GM12874 (cell line): ENCODE results near the gene TMTC3.

Source experiments
- CTCF ChIP-seq: IDR thresholded peaks from 2 replicates; pipeline ENCODE4 v1.5.1; 2011; ENCODE audit warnings: low read depth, mild to moderate bottlenecking, control low read depth, low read length, moderate library complexity; ENCODE audit not compliant: insufficient read depth

The TMTC3 gene

DNA sequence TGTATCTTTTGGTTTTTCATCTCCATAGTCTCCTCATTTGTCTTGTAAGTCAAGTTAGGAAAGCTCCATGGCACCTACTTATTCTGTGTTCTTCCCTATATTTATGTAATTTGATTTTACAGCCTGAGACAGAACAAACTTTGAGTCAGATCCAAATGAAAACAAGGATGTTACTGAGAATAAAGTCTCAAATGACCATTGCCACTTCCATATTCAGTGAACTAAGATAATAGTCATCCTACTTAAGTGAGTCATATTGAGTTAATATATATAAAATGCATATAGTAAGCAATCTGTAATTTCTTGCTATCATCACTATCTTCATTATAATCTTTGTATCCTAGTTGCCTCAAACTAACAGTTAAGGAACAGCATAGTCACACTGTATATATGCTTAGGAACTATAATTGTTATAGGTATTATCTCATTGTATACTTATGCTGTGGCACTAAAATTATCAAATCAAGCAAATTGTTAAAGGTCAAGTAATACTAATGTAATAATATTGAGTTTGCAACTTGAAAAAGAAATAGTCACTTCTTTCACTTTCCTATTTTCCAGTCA is 30.8 kb downstream of the TMTC3 start:
- TF ChIP-seq CTCF = no peak

GRCh38 chr12:88175544-88175943 is 33.4 kb downstream of the TMTC3 start:
- TF ChIP-seq CTCF = no peak

DNA sequence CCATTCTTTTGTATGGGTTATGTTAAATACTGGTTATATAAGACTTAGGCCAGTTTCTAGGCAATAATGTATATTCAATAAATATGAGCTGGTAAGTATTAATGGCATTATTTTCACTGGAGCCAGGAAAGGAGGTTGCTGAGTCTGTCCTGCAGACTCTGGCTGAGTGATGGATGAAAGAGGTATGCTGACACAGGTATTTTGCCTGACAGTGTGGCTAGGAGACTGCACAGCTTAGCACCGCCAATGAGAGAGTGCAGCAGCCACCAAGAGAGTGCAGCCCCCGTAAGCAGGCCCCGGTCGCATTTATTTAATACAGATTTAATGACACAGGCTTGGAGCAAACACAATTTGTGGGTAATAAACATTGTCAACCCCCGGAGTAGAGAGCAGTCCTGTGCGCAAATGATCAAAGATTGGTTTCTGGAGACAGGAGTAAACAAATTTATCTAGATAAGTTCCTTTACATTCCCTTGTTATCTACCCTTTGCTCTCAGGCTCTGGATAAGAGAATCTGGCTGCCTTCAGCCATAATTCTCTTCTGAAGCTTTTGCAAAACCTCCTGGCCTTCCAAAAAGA is 37.4 kb downstream of the TMTC3 start:
- TF ChIP-seq CTCF = no peak

GRCh38 chr12:88181881-88182280 is 39.8 kb downstream of the TMTC3 start:
- no peak for TF ChIP-seq CTCF

DNA sequence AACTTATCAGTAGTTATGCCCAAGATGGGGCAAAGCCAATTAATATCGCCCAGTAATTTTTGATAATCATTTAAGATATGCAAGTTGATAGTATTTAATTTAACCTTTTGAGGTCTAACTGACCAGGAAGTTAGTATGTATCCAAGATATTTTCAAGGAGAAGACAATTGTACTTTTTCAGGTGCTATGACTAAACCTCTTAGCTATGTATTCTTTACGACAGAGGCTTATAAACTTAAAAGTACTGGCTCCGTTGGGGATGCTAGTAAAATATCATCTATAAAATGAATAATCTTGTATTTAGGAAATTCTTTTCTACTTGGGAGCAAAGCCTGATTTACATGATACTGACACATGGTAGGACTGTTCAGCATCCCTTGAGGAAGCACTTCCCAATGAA is 40.3 kb downstream of the TMTC3 start:
- no peak for TF ChIP-seq CTCF

DNA sequence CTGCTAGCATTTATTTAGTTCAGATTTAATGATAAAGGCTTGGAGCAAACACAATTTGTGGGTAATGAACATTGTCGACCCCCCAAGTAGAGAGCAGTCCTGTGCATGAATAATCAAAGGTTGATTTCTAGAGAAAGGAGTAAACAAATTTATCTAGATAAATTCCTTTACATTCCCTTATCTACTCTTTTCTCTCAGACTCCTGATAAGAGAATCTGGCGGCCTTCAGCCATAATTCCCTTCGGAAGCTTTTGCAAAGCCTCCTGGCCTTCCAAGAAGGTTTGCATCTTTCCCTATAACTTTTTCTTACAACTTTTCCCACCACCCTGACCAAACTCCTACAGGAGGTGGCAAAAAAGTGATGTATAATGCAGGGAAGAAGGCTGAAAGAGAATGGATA is 42.1 kb downstream of the TMTC3 start:
- TF ChIP-seq CTCF = no peak

DNA sequence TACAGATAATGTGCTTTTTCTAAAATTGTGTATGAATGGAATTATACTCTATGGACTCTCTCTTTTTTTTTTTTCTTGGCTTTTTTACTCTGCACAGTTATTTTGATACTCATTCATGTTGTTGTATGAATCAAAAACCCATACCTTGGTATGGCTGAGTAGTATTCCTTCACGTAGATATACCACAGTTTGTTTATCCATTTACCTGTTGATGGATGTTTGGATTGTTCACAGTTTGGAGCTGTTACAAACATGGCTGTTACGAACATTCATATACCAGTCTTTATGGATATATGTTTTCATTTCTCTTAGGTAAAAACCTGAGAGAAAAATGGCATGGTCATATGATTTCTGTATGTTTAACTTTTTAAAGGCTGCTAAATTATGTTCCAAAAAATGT is 43.2 kb downstream of the TMTC3 start:
- no peak for TF ChIP-seq CTCF
